Stomach (tissue), 4 donors: Measurements from ENCODE around the gene CRELD1.

Experiments
- CTCF ChIP-seq, 7 experiments: fragments of 450-650 bp in 4 of 7; fragments of 200-600 bp in 3 of 7; sonication (generic) in 3 of 7; IDR thresholded peaks; one replicate each; pipeline ENCODE4 v1.5.1; 2016 to 2019; ENCODE audit warnings: antibody characterized with exemption in 7 of 7, control low read depth in 2 of 7, mild to moderate bottlenecking in 1 of 7
- EP300 ChIP-seq: sonication (generic); formaldehyde crosslinking; IDR thresholded peaks from one replicate; pipeline ENCODE4 v1.6.1; 2017; ENCODE audit warnings: antibody characterized with exemption
- POLR2A ChIP-seq, 4 donors: fragments of 450-650 bp; IDR thresholded peaks; one replicate each; pipeline ENCODE4 v1.6.1; 2016; ENCODE audit warnings: antibody characterized with exemption in 4 of 4, control low read depth in 2 of 4, mild to moderate bottlenecking in 1 of 4, moderate library complexity in 1 of 4

- TF ChIP-seq CTCF (IDR thresholded peaks at IDR 0.05) = no peak
- TF ChIP-seq EP300 = no peak
- no peak for TF ChIP-seq POLR2A (IDR thresholded peaks at IDR 0.05)
Observed at GRCh38 chr3:9949115-9949514, 15.5 kb downstream of the CRELD1 start.
